HCT116 (cell line): ENCODE data around the gene GHR. TPM values are rescaled to one million over a fixed set of nuclear protein-coding genes. Genes with fewer than 3 reads are reported as not detected.

Source experiments
- ATAC-seq: fragments of 200-7000 bp; cut with Tn5 transposase; 2 replicates; pipeline ENCODE4 v1.9.1; 2020; ENCODE audit warnings: mild to moderate bottlenecking, moderate library complexity
- BruUV-seq: library from RNA; stranded (reverse); fragments of 400-500 nt; replicated peaks from 2 replicates; lab custom pipeline; 2021; lab: Mats Ljungman, UMichigan
- CTCF ChIA-PET: fragments of 300-600 bp; sonication (Branson Sonifier 250); formaldehyde crosslinking; loops from one replicate; lab custom pipeline; 2021; ENCODE audit warnings: antibody characterized with exemption; lab: Charles Lee
- POLR2A ChIA-PET: fragments of 300-600, 350-600 bp; sonication (Branson Sonifier 250); formaldehyde crosslinking; loops from one replicate; lab custom pipeline; 2021; ENCODE audit warnings: antibody characterized with exemption; lab: Charles Lee
- RAD21 ChIA-PET, 2 experiments: fragments of 300-600 bp; sonication (Branson Sonifier 250); formaldehyde crosslinking; loops; one replicate each; lab custom pipeline; 2023; ENCODE audit warnings: low total read pairs in 2 of 2; ENCODE audit not compliant: uncharacterized antibody in 2 of 2, unreplicated experiment in 2 of 2, low non-redundant PET in 1 of 2; lab: Charles Lee
- DNase-seq: peaks from one replicate; pipeline ENCODE4 v3.0.0-alpha.2; 2010; ENCODE audit warnings: low read depth, low spot score
- H2AFZ ChIP-seq: fragments of 200-600 bp; shearing (Covaris generic), sonication (generic); 2 replicates; pipeline ENCODE4 v1.6.1; 2017; ENCODE audit warnings: low read depth, mixed run types, mixed read lengths, antibody characterized with exemption, low read length; ENCODE audit not compliant: poor library complexity, severe bottlenecking
- H3K27ac ChIP-seq: 2 replicates; pipeline ENCODE4 v1.5.1; 2012; ENCODE audit warnings: low read depth, low read length
- H3K27me3 ChIP-seq: fragments of 200-600 bp; sonication (generic); 2 replicates; pipeline ENCODE4 v1.6.1; 2016; ENCODE audit warnings: mixed run types, low read length, mixed read lengths; ENCODE audit not compliant: insufficient read depth
- H3K36me3 ChIP-seq, 2 experiments: fragments of 200-500 bp in 1 of 2; fragments of 200-600 bp in 1 of 2; sonication (Bioruptor generic) in 1 of 2; sonication (generic) in 1 of 2; 2 replicates each; pipeline versions ENCODE4 v1.5.1 to v1.6.1; 2014 to 2016; ENCODE audit warnings: low read length in 2 of 2, inconsistent platforms in 1 of 2, mixed read lengths in 1 of 2, mixed run types in 1 of 2; ENCODE audit not compliant: insufficient read depth in 2 of 2, control insufficient read depth in 1 of 2
- H3K4me1 ChIP-seq, 2 experiments: fragments of 200-600 bp in 1 of 2; sonication (generic) in 1 of 2; 2 replicates each; pipeline versions ENCODE4 v1.5.1 to v1.6.1; 2012 to 2017; ENCODE audit warnings: low read length in 2 of 2, inconsistent platforms in 1 of 2, mild to moderate bottlenecking in 1 of 2, mixed read lengths in 1 of 2, mixed run types in 1 of 2, moderate library complexity in 1 of 2; ENCODE audit not compliant: insufficient read depth in 2 of 2, control insufficient read depth in 1 of 2
- H3K4me2 ChIP-seq: fragments of 200-600 bp; sonication (generic); 2 replicates; pipeline ENCODE4 v1.6.1; 2017; ENCODE audit warnings: mixed run types, low read length, mixed read lengths
- H3K4me3 ChIP-seq, 2 experiments: fragments of 200-600 bp in 1 of 2; sonication (generic) in 1 of 2; replicated peaks in 1 of 2; 2 replicates each; pipeline ENCODE4 v1.5.1; 2011 to 2016; ENCODE audit warnings: low read length in 2 of 2, control low read depth in 1 of 2, low read depth in 1 of 2, mild to moderate bottlenecking in 1 of 2, mixed read lengths in 1 of 2, mixed run types in 1 of 2
- H3K79me2 ChIP-seq: fragments of 200-600 bp; sonication (generic); 2 replicates; pipeline ENCODE4 v1.6.1; 2017; ENCODE audit warnings: mild to moderate bottlenecking, mixed run types, low read length, moderate library complexity, mixed read lengths; ENCODE audit not compliant: insufficient read depth
- H3K9ac ChIP-seq: fragments of 200-600 bp; sonication (generic); 2 replicates; pipeline ENCODE4 v1.6.1; 2016; ENCODE audit warnings: low read length, mixed read lengths
- H3K9me2 ChIP-seq: fragments of 200-600 bp; sonication (generic), shearing (Covaris generic); 2 replicates; pipeline ENCODE4 v1.6.1; 2017; ENCODE audit warnings: mixed run types, mild to moderate bottlenecking, moderate library complexity; ENCODE audit not compliant: insufficient read depth
- H3K9me3 ChIP-seq, 2 experiments: fragments of 200-500 bp in 1 of 2; fragments of 200-600 bp in 1 of 2; sonication (Bioruptor generic) in 1 of 2; sonication (generic) in 1 of 2; 2 replicates each; pipeline ENCODE4 v1.6.1; 2014 to 2017; ENCODE audit warnings: low read length in 2 of 2, mixed read lengths in 2 of 2, inconsistent platforms in 1 of 2, low read depth in 1 of 2, mild to moderate bottlenecking in 1 of 2, mixed run types in 1 of 2, moderate library complexity in 1 of 2; ENCODE audit not compliant: control insufficient read depth in 1 of 2, insufficient read depth in 1 of 2
- H4K20me1 ChIP-seq: fragments of 200-600 bp; sonication (generic), shearing (Covaris generic); 2 replicates; pipeline ENCODE4 v1.6.1; 2017; ENCODE audit warnings: mixed run types, mild to moderate bottlenecking, moderate library complexity; ENCODE audit not compliant: insufficient read depth
- CEBPB ChIP-seq: IDR thresholded peaks from 2 replicates; pipeline ENCODE4 v1.6.1; 2012; ENCODE audit warnings: low read depth
- CTCF ChIP-seq, 3 experiments: fragments of 200-600 bp in 1 of 3; sonication (generic) in 1 of 3; IDR thresholded peaks in 2 of 3; conservative IDR thresholded peaks in 1 of 3; 2 replicates each; pipeline ENCODE4 v1.5.1; 2012 to 2017; ENCODE audit warnings: low read depth in 2 of 3, low read length in 2 of 3, antibody characterized with exemption in 1 of 3, borderline replicate concordance in 1 of 3, control low read depth in 1 of 3, mild to moderate bottlenecking in 1 of 3, mixed read lengths in 1 of 3, mixed run types in 1 of 3, moderate library complexity in 1 of 3; ENCODE audit not compliant: insufficient read depth in 1 of 3
- EGR1 ChIP-seq: IDR thresholded peaks from 2 replicates; pipeline ENCODE4 v1.6.1; 2012; ENCODE audit warnings: low read depth
- ELF1 ChIP-seq: IDR thresholded peaks from 2 replicates; pipeline ENCODE4 v1.6.1; 2012; ENCODE audit warnings: low read depth, borderline replicate concordance
- EZH2phosphoT487 ChIP-seq: fragments of 200-600 bp; IDR thresholded peaks from 2 replicates; pipeline ENCODE4 v1.6.1; 2018; ENCODE audit warnings: antibody characterized with exemption, borderline replicate concordance
- FOSL1 ChIP-seq: IDR thresholded peaks from 2 replicates; pipeline ENCODE4 v1.6.1; 2012; ENCODE audit warnings: low read depth
- JUND ChIP-seq: IDR thresholded peaks from 2 replicates; pipeline ENCODE4 v1.6.1; 2012
- MAX ChIP-seq: IDR thresholded peaks from 2 replicates; pipeline ENCODE4 v1.6.1; 2012
- POLR2AphosphoS5 ChIP-seq: IDR thresholded peaks from 2 replicates; pipeline ENCODE4 v1.6.1; 2011; ENCODE audit warnings: mild to moderate bottlenecking, low read depth, low read length, moderate library complexity
- RAD21 ChIP-seq: IDR thresholded peaks from 2 replicates; pipeline ENCODE4 v1.6.1; 2012; ENCODE audit warnings: low read depth, mild to moderate bottlenecking
- REST ChIP-seq: IDR thresholded peaks from 2 replicates; pipeline ENCODE4 v1.6.1; 2012; ENCODE audit warnings: low read depth
- SP1 ChIP-seq: IDR thresholded peaks from 2 replicates; pipeline ENCODE4 v1.6.1; 2012; ENCODE audit warnings: low read depth
- SRF ChIP-seq: IDR thresholded peaks from 2 replicates; pipeline ENCODE4 v1.6.1; 2012; ENCODE audit warnings: low read depth
- TCF7L2 ChIP-seq: IDR thresholded peaks from 2 replicates; pipeline ENCODE4 v1.7.0; 2011; ENCODE audit warnings: borderline replicate concordance, inconsistent platforms; ENCODE audit not compliant: insufficient read depth, insufficient read length; ENCODE audit errors: extremely low read depth
- YY1 ChIP-seq: IDR thresholded peaks from 2 replicates; pipeline ENCODE4 v1.6.1; 2011; ENCODE audit warnings: low read length, low read depth, moderate library complexity, mild to moderate bottlenecking; ENCODE audit not compliant: insufficient replicate concordance; ENCODE audit errors: extremely low read depth
- ZBTB33 ChIP-seq: IDR thresholded peaks from 2 replicates; pipeline ENCODE4 v1.6.1; 2011; ENCODE audit warnings: mild to moderate bottlenecking, low read length, moderate library complexity; ENCODE audit not compliant: insufficient replicate concordance; ENCODE audit errors: extremely low read depth
- ZFX ChIP-seq: fragments of 450-650 bp; IDR thresholded peaks from 2 replicates; pipeline ENCODE4 v1.6.1; 2017
- ZNF274 ChIP-seq: fragments of 200-500 bp; sonication (Bioruptor generic); IDR thresholded peaks from 2 replicates; pipeline ENCODE4 v1.6.1; 2014; ENCODE audit warnings: mild to moderate bottlenecking, low read depth, low read length, inconsistent platforms
- intact Hi-C: fragments of 100-400 bp; cut with micrococcal nuclease; formaldehyde crosslinking; loops from 2 replicates; pipeline ENCODE4 v1.10.0; 2022
- total RNA-seq: library from RNA; stranded (reverse); gene quantifications from one replicate; pipeline ENCODE4 v1.2.1, GENCODE V29; 2021; ENCODE audit not compliant: unreplicated experiment
- TF ChIP-seq, protein P1 (sequence below): IDR thresholded peaks from 2 replicates; pipeline ENCODE4 v1.6.1; 2012

Gene GHR
- total RNA-seq, 1 experiment from 2014 or later = not detected

DNA sequence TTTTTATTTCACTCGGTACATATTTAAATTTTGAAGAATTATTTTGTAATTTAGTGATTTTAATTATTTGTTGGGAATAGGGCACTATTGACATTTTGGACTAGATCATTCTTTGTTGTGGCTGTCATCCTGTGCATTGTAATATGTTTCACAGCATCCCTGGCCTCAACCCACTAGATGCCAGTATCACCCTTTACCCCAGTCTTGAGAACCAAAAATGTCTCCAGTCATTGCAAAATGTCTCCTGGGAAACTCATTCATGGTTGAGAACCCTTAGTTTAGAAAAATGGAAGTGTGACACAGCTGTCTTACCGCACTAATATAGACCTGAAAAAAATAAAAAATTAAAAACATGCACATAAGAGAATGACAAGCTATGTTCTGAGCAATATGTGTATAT lies 245.0 kb downstream of the GHR start (continued):
- TF ChIP-seq ZNF274 = no peak
- TF ChIP-seq ELF1 = no peak

DNA sequence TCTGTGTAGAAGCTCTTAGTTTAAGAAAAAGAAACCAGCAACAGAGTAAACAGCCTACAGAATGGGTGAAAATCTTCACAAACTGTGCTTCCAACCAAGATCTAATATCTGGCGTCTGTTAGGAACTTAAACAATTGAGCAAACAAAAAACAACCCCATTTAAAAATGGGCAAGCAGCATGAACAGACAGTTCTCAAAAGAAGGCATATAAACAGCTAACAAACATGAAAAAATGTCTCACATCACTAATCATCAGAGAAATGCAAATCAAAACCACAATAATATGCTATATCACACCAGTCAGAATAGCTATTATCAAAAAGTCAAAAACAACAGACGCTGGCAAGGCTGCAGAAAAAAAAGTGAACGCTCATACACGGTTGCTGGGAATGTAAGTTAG lies 249.7 kb downstream of the GHR start:
- H3K9ac ChIP-seq = no peak overlapping the region
- POLR2A ChIA-PET = interaction anchor here (0.7 kb wide), 1 partner anchor 13 kb away, joined by 3 read pairs; no protein-coding TSS in a partner anchor
- H3K27ac ChIP-seq = no peak overlapping the region
- no peaks in the 10 kb centered on the region for H3K4me1 ChIP-seq
- TF ChIP-seq FOSL1 = no peak
- TF ChIP-seq JUND = no peak
- no peak for TF ChIP-seq CEBPB
- no peak for TF ChIP-seq ZBTB33
- TF ChIP-seq MAX = no peak
- no peak for TF ChIP-seq CTCF (IDR thresholded peaks at IDR 0.05 in 2 of 3, conservative IDR thresholded peaks at IDR 0.05 in 1 of 3; ENCODE audit: borderline replicate concordance in 1 of 3, insufficient read depth in 1 of 3, low read depth in 2 of 3, low read length in 2 of 3)
- TF ChIP-seq SRF = no peak
- TF ChIP-seq EZH2phosphoT487 = no peak
- TF ChIP-seq TCF7L2 = no peak
- TF ChIP-seq RAD21 = no peak
- TF ChIP-seq SP1 = no peak
- TF ChIP-seq ELF1 = no peak
- TF ChIP-seq ZNF274 = no peak
- no peak for TF ChIP-seq ZFX
- no peak for TF ChIP-seq EGR1
- no peak for TF ChIP-seq YY1
- no peak for TF ChIP-seq REST
- no peak for TF ChIP-seq POLR2AphosphoS5
- TF ChIP-seq, protein P1, sequence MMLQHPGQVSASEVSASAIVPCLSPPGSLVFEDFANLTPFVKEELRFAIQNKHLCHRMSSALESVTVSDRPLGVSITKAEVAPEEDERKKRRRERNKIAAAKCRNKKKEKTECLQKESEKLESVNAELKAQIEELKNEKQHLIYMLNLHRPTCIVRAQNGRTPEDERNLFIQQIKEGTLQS = no peak
- RAD21 ChIA-PET = no interaction called here
- H3K4me3 ChIP-seq = no peak overlapping the region
- H3K9me2 ChIP-seq = no peaks in the 10 kb centered on the region
- no peaks in the 10 kb centered on the region for H4K20me1 ChIP-seq
- CTCF ChIA-PET = no interaction called here
- ATAC-seq (no peak), DNase-seq (no peak)
- H2AFZ ChIP-seq = no peak overlapping the region
- intact Hi-C loops = no loop called here
- H3K27me3 ChIP-seq = no peaks in the 10 kb centered on the region
- no TSS peak for BruUV-seq
- H3K9me3 ChIP-seq = no peaks in the 10 kb centered on the region
- H3K79me2 ChIP-seq = no peaks in the 10 kb centered on the region
- no peak overlapping the region for H3K4me2 ChIP-seq
- H3K36me3 ChIP-seq = no peaks in the 10 kb centered on the region
